GM19351 (cell line): ENCODE results near the gene TXNRD3.
"Not testable (repeated sequence)": the region's sequence is repeated elsewhere in the genome, so short reads cannot be mapped to it uniquely, and the experiment has no call there.

Experiments used
- ATAC-seq: cut with Tn5 transposase; IDR thresholded peaks from one replicate; pipeline ENCODE4 v1.9.1; 2021; ENCODE audit warnings: mild to moderate bottlenecking, moderate library complexity; ENCODE audit not compliant: unreplicated experiment

Gene TXNRD3

DNA sequence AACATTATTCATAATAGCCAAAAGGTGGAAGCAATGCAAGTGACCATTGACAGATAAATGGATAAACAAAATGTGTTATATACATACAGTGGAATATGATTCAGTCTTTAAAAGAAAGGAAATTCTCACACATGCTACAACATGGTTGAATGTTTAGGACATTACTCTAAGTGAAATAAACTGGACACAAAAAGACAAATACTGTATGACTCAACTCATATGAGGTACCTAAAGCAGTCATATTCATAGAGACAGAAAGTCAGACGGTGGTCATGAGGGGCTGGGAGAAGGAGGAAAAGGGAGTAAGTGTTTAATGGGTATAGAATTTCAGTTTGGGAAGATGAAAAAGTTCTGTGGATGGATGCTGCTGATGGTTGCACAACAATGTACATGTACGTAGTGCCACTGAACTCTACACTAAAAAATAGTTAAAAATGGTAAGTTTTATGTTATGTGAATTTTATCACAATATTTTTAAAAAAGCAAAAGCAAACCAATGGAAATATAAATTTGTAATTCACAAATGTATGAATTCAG lies 5.3 kb downstream of the TXNRD3 start:
- no peak for ATAC-seq

DNA sequence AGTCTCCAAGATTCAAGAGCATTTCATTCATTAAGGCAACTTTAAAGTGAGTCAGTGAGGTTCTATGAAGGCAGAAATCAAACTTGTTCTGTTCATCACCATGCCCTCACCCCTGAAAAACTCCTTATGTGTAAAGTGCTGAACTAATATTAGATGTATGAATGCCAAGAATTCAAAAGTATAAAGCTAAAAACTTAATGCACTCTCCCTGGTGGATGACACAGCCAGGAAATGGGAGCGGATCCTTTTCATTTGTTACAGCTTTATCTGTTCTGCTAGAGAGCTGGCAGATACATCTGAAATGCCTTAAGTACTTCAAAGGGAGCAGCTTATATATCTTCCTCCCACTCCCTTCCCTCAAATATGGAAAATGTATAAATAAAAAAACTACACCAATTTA lies 8.2 kb downstream of the TXNRD3 start:
- ATAC-seq: no peak

GRCh38 chr3:126644615-126645014 lies 10.3 kb downstream of the TXNRD3 start:
- ATAC-seq: no peak

DNA sequence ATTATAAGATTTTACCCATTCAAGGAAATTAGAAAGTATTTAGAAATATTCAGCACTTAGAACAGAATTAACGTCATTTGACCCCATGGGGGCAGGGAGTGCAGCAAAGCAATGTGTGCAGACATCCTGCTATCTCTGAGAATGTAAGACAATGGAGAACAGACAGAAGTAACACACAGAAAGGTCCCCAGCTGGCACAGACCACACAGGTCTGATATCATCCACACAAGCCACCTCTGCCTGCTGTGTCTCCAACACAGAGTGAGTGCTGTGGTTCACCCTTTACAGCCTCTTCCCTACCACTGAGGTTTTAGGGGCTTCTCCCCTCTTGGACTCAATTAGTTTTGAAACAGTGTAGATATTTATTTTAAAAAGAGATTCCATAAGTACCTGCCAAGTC lies 16.1 kb downstream of the TXNRD3 start:
- no peak for ATAC-seq

DNA sequence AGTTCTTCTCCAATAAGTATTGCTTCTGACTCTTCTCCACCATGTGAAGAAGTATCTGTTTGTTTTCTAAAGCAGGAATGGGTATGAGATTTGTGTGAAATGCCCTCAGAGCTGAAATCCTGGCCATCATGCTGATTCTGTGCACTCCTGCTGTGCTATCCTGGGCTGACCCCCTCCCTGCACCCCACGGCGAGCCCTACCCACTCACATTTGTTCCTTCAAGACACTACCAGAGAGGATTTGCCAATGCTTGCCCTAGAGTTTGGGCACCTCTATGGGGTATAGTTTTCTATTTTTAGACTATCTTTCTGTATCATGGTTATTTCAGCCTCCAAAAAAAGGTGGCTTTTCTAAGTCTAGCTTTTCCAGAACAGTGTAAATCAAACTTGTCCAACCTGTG lies 18.5 kb downstream of the TXNRD3 start:
- no peak for ATAC-seq

DNA sequence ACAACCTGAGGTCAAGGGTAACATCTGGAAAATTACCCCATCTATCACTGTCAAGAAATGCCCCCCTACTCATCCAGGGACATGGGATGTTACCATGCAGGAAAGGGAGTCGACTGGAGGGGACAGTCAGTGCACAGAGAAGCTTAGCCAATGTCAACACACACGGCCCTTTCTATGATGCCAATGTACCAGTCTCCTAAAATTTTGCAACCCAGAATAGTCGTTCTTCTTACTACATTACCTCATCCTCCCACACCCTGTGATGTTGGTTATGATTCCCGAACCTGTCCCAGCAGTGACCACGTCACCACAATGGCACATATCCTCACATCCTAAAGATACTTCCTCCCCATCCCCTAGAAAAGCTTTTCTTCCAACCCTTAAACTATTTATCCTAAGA lies 20.1 kb downstream of the TXNRD3 start:
- no peak for ATAC-seq

DNA sequence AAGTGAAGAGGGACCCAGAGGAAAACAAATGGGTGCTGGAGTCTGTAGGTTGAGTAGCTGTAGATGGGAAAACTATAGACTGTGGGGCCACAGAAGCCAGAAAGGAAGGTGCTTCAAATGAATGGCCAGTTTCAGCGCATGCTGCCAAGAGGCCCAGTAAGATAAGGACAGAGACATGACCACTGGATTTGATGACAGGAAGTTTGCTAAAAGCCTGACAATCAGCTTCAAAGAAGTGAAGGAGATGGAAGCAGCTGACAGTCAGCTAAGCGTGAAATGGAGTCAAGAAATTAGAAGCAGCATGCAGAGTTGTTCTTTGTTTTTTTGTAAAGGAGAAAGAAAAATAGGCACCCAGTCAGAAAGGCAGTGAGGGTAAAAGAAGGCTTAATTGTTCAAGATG lies 24.9 kb downstream of the TXNRD3 start:
- ATAC-seq: no peak

DNA sequence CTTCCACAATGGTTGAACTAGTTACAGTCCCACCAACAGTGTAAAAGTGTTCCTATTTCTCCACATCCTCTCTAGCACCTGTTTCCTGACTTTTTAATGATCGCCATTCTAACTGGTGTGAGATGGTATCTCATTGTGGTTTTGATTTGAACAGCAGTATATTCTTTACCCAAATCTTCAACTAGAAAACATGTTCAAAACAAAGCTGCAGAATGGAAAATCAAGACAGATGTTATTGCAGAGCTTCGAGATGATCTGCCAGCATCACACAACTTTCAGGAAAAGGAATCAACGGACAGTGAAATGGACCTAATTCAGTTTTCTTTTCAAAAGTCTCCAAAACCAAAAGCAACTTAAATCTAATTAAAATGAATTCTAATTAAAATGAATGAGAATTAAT lies 29.2 kb downstream of the TXNRD3 start:
- ATAC-seq: not testable (repeated sequence)

GRCh38 chr3:126622694-126623093 lies 32.2 kb downstream of the TXNRD3 start:
- ATAC-seq: no peak

GRCh38 chr3:126621627-126622345 lies 33.1 kb downstream of the TXNRD3 start:
- no peak for ATAC-seq

DNA sequence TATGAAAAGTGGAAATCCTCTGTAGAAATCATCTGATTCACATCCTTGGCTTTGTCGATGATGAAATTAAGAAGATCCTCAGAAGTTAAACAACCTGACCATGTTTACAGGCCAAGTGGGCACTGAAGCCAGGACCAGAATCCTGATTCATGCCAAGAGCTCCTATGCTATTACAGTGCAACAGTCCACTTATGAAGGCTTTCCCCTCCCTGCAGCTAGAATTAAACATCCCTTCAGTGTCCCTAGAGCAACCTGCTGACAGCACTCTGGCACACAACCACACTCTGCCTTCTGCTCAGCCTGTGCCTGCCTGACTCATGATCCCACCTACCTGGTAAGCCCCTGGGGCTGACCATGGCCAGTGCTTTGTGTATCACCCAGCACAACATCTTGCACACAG lies 33.8 kb downstream of the TXNRD3 start:
- no peak for ATAC-seq

- no peak for ATAC-seq
These were observed 34.2 kb downstream of the TXNRD3 start for GRCh38 chr3:126620738-126621137.

GRCh38 chr3:126618760-126619159 lies 36.2 kb downstream of the TXNRD3 start:
- no peak for ATAC-seq

DNA sequence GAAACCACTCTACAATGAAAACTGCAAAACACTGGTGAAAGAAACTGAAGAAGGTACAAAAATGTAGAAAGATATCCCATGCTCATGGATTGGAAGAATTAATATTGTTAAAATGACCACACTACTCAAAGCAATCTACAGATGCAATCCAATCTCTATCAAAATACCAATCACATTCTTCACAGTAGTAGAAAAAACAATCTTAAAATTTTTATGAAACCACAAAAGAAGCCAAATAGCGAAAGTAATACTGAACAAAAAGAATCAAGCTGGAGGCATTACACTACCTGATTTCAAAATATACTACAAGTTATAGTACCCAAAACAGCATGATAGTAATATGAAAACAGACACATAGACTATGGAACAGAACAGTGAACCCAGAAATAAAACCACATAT lies 36.9 kb downstream of the TXNRD3 start:
- no peak for ATAC-seq

- ATAC-seq: no peak
These were observed 37.4 kb downstream of the TXNRD3 start for GRCh38 chr3:126617571-126617970.

DNA sequence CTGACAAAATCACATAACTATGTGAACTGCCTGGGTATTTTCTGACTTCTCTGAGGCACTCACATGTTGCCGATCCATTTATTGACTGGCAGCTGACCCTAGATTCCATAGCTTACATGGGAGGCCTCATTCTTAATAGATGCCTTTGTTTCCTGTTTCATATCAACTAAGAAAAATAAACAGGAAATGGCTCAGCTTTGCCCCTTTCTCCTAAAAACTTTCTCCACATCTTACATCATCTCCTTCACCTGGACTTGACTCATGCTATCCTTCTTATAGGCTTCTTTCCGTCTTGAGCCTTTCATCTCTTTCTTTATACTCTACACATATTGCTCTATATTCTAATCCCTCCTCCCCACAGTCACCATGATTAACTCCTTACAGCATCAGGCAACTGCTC lies 38.0 kb downstream of the TXNRD3 start:
- no peak for ATAC-seq

DNA sequence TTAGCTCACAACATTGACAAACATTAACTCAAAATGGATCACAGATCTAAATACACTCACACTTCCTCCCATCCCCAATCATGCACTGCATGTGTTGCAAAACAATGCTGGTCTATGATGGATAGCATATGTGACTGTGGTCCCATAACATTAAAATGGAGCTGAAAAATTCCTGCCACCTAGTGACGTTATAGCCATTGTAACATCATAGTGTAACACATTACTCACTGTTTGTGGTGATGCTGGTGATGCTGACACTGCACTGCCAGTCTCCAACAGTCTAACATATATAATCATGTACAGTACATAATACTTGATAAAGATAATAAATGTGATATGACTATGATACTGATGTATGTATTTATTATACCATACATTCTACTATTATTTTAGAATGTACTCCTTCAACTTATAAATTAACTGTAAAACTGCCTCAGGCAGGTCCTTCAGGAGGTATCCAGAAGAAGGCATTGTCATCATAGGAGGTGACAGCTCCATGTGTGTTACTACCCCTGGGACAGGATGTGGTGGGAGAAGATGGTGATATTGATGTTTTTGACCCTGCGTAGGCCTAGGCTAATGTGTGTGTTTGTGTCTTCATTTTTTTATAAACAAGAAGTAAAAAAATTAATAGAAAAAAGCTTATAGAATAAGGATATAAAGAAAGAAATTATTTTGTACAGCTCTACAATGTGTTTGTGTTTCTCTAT lies 41.3 kb downstream of the TXNRD3 start:
- ATAC-seq: no peak

DNA sequence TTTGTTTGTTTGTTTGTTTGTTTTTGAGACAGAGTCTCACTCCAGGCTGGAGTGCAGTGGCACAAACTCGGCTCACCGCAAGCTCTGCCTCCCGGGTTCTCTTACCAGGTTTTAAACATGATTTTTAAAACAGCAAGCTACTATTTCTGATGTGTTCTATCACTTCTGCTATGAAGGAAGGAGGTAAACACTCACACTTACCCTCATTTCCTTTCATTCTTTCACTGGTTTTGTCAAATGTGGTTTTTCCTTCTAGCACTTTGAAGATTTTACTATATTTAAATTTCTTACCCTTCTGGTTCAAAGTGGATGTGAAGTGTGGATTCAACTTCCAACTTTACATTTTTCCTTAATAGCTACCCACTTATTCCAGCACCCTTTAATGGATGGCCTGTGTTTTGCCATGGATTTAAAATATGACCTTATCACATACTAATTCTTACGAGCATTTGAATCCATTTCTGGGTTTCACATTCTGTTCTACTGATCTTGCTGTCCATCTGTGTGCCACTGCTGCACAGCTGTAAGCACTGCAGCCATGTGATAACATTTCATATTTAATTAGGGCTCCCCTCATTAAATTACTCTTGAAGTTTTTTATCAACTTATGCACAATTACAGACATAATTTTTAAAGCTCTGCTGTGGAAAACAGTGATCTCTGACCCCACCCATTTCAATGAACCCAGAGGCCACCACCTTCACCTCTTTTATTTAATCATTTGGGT lies 42.3 kb downstream of the TXNRD3 start:
- ATAC-seq: no peak

GRCh38 chr3:126609909-126610308 lies 45.0 kb downstream of the TXNRD3 start:
- no peak for ATAC-seq

DNA sequence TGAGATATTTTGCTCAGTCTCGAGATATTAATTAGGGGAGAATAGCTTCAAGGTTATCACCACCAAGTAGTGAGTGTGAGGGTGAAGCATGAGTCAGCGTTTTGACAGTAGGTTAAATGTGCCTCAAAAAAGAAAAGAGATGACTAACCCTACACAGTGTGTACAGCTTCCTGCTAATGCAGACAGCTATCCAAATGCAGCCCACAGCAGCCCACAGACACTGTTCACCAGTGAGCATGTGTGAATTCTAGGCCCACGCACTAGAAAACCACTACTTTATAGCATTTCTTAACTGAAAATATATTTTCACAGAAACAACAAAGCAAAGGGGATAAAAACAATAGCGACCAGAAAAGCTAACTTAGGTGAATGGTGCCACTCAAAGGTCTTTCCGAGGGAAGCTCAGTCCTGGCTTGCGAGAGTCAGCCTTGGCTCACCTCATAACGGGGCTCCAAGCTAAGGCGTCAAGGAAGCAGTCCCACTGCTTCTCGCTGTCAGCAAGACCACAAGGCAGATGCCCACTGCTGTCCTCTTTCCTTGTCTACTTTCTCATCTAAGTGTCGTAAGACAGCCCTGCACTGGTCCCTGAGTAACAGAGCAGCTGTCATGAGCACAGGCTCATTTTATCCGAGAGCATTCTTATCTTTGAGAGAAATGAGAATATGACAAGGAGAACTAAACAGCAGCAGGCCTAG lies 47.6 kb downstream of the TXNRD3 start:
- no peak for ATAC-seq

GRCh38 chr3:126606001-126606400 lies 48.9 kb downstream of the TXNRD3 start:
- ATAC-seq: no peak
